IMR-90 (cell line): ENCODE results near the gene LRP1B. TPM values are rescaled to one million over a fixed set of nuclear protein-coding genes. Genes with fewer than 3 reads are reported as not detected.

Experiments
- ATAC-seq: fragments of 200-7000 bp; cut with Tn5 transposase; 2 replicates; pipeline ENCODE4 v1.9.1; 2020; ENCODE audit warnings: low read depth, mild to moderate bottlenecking, moderate library complexity
- BruUV-seq: library from RNA; stranded (reverse); fragments of 400-500 nt; replicated peaks from 2 replicates; lab custom pipeline; 2021; lab: Mats Ljungman, UMichigan
- CTCF ChIA-PET: fragments of 300-600 bp; formaldehyde crosslinking; extraction: SDS; loops from one replicate; lab custom pipeline; 2021; ENCODE audit warnings: antibody characterized with exemption; lab: Yijun Ruan, JAX
- POLR2A ChIA-PET: fragments of 300-600 bp; sonication (Branson Sonifier 250); formaldehyde crosslinking; loops from one replicate; lab custom pipeline; 2022; ENCODE audit warnings: antibody characterized with exemption; ENCODE audit not compliant: unreplicated experiment; lab: Charles Lee
- DNase-seq: peaks from one replicate; pipeline ENCODE4 v3.0.0; 2013
- H2AFZ ChIP-seq: replicated peaks from 2 replicates; pipeline ENCODE3; 2013; ENCODE audit warnings: low read length, mild to moderate bottlenecking; ENCODE audit not compliant: poor library complexity
- H2AK5ac ChIP-seq: 2 replicates; pipeline ENCODE4 v1.6.1; 2013; ENCODE audit warnings: low read depth, low read length, inconsistent platforms
- H2AK9ac ChIP-seq: replicated peaks from 2 replicates; pipeline ENCODE3; 2013; ENCODE audit warnings: mild to moderate bottlenecking, low read depth, low read length, moderate library complexity; ENCODE audit not compliant: poor library complexity
- H2BK120ac ChIP-seq: 2 replicates; pipeline ENCODE4 v1.6.1; 2013; ENCODE audit warnings: low read depth, low read length, inconsistent platforms
- H2BK15ac ChIP-seq: 3 replicates; pipeline ENCODE4 v1.6.1; 2013; ENCODE audit warnings: low read depth, low read length, inconsistent platforms
- H2BK20ac ChIP-seq: 2 replicates; pipeline ENCODE4 v1.6.1; 2013; ENCODE audit warnings: low read depth, mild to moderate bottlenecking, inconsistent platforms, low read length, moderate library complexity
- H2BK5ac ChIP-seq: 2 replicates; pipeline ENCODE4 v1.6.1; 2013; ENCODE audit warnings: mild to moderate bottlenecking, low read depth, low read length, inconsistent platforms; ENCODE audit not compliant: poor library complexity, severe bottlenecking
- H3K14ac ChIP-seq: replicated peaks from 2 replicates; pipeline ENCODE4 v1.6.1; 2013; ENCODE audit warnings: low read depth, low read length, inconsistent platforms
- H3K18ac ChIP-seq: 2 replicates; pipeline ENCODE4 v1.6.1; 2013; ENCODE audit warnings: low read depth, low read length, control low read depth
- H3K23ac ChIP-seq: 2 replicates; pipeline ENCODE4 v1.6.1; 2013; ENCODE audit warnings: low read depth, low read length, inconsistent platforms
- H3K27ac ChIP-seq: 2 replicates; pipeline ENCODE4 v1.5.1; 2013; ENCODE audit warnings: mild to moderate bottlenecking, control low read depth, low read length; ENCODE audit not compliant: insufficient read depth
- H3K27me3 ChIP-seq: 2 replicates; pipeline ENCODE4 v1.6.1; 2013; ENCODE audit warnings: low read length; ENCODE audit not compliant: control insufficient read depth, insufficient read depth
- H3K36me3 ChIP-seq: 2 replicates; pipeline ENCODE4 v1.6.1; 2013; ENCODE audit warnings: low read length, mixed read lengths; ENCODE audit not compliant: control insufficient read depth, insufficient read depth
- H3K4ac ChIP-seq: 2 replicates; pipeline ENCODE4 v1.6.1; 2013; ENCODE audit warnings: low read depth, low read length, inconsistent platforms
- H3K4me1 ChIP-seq: 2 replicates; pipeline ENCODE4 v1.6.1; 2013; ENCODE audit warnings: low read length, mixed read lengths; ENCODE audit not compliant: control insufficient read depth, insufficient read depth
- H3K4me2 ChIP-seq: 2 replicates; pipeline ENCODE4 v1.6.1; 2013; ENCODE audit warnings: low read depth, mild to moderate bottlenecking, control low read depth, low read length, moderate library complexity
- H3K4me3 ChIP-seq: 2 replicates; pipeline ENCODE4 v1.5.1; 2013; ENCODE audit warnings: low read depth, mild to moderate bottlenecking, control low read depth, low read length, moderate library complexity; ENCODE audit not compliant: insufficient read depth
- H3K56ac ChIP-seq: 2 replicates; pipeline ENCODE4 v1.6.1; 2013; ENCODE audit warnings: low read length, inconsistent platforms; ENCODE audit not compliant: insufficient read depth; ENCODE audit errors: extremely low read depth
- H3K79me1 ChIP-seq, 2 experiments: 2 replicates each; pipeline ENCODE4 v1.6.1; 2013; ENCODE audit warnings: low read length in 2 of 2, inconsistent platforms in 1 of 2, low read depth in 1 of 2
- H3K9ac ChIP-seq: 2 replicates; pipeline ENCODE4 v1.6.1; 2013; ENCODE audit warnings: low read depth, low read length, control low read depth
- H3K9me1 ChIP-seq: 2 replicates; pipeline ENCODE4 v1.6.1; 2013; ENCODE audit warnings: low read length, inconsistent platforms; ENCODE audit not compliant: insufficient read depth
- H3K9me3 ChIP-seq: 2 replicates; pipeline ENCODE4 v1.6.1; 2013; ENCODE audit warnings: low read length; ENCODE audit not compliant: control insufficient read depth, insufficient read depth
- H4K20me1 ChIP-seq: 2 replicates; pipeline ENCODE4 v1.6.1; 2013; ENCODE audit warnings: low read length, inconsistent platforms; ENCODE audit not compliant: insufficient read depth
- H4K5ac ChIP-seq: 2 replicates; pipeline ENCODE4 v1.6.1; 2013; ENCODE audit warnings: mild to moderate bottlenecking, low read depth, low read length, control low read depth
- H4K8ac ChIP-seq, 2 experiments: 2 replicates each; pipeline ENCODE4 v1.6.1; 2013; ENCODE audit warnings: low read depth in 2 of 2, low read length in 2 of 2, control low read depth in 1 of 2, inconsistent platforms in 1 of 2
- H4K91ac ChIP-seq: 2 replicates; pipeline ENCODE4 v1.6.1; 2013; ENCODE audit warnings: low read depth, low read length, inconsistent platforms; ENCODE audit not compliant: insufficient read depth
- CEBPB ChIP-seq: IDR thresholded peaks from 2 replicates; pipeline ENCODE4 v1.6.1; 2012; ENCODE audit warnings: low read depth, low read length, improper control_type of control experiment
- FOS ChIP-seq: fragments of 150-350 bp; IDR thresholded peaks from 2 replicates; pipeline ENCODE4 v1.6.1; 2016; ENCODE audit warnings: low read depth, low read length
- WGBS, 2 experiments: methylation state at CpG; one replicate each; pipeline versions ENCODE4 v1.1.5 to v1.1.7; 2013; ENCODE audit warnings: missing lambda C conversion rate in 2 of 2; ENCODE audit not compliant: insufficient read length in 1 of 2; ENCODE audit errors: extremely low coverage in 2 of 2; 5-methylcytosine and 5-hydroxymethylcytosine counted together
- dilution Hi-C: fragments of 300-500 bp; cut with HindIII; formaldehyde crosslinking; loops from one replicate; pipeline ENCODE4 v1.14.3; 2018; ENCODE audit warnings: low sequenced_read_pairs; ENCODE audit not compliant: unreplicated experiment
- in situ Hi-C: fragments of 300-500 bp; cut with MboI; formaldehyde crosslinking; loops from 3 replicates; pipeline ENCODE4 v1.14.3; 2019; ENCODE audit warnings: low sequenced_read_pairs, inconsistent platforms, mixed read lengths
- intact Hi-C: fragments of 100-400 bp; cut with micrococcal nuclease; formaldehyde crosslinking; loops from 2 replicates; pipeline ENCODE4 v1.10.0; 2022
- polyA plus RNA-seq, 3 experiments: library from polyadenylated mRNA; depleted of rRNA; stranded (reverse); fragments of >200 nt; gene quantifications; 2 replicates each; pipeline ENCODE4 v1.2.3, GENCODE V29; 2012; ENCODE audit warnings: low replicate concordance in 1 of 3
- total RNA-seq: library from RNA; depleted of rRNA; stranded (reverse); fragments of >200 nt; gene quantifications from 2 replicates; pipeline ENCODE4 v1.2.3, GENCODE V29; 2012

The LRP1B gene
- total and polyA plus RNA-seq, 2 of the 4 experiments (the other 2 are of a cell fraction) = under 0.01 to 0.02 TPM

DNA sequence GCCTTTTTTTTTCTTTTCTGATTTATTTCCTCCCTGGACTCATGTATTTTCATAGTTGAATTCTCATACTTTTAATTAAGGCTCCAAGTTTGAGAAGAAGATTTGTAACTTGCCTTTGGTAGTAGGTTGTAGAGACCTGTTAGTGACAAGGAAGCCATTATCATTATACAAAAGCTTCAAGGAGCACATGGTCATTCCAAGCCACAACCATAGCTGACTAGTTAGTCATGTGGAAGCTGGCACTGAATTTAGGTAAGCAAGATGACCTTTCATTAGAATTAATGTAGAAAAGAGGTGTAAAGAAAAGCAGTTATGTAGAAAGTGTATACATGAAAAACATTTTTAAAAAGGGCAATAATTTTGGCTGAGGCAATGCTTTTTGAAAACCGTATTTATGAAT is 89.7 kb downstream of the LRP1B start:
- H3K9ac ChIP-seq = no peak overlapping the region
- H3K27me3 ChIP-seq = no peaks in the 10 kb centered on the region
- no peak overlapping the region for H2BK15ac ChIP-seq
- no peak overlapping the region for H3K14ac ChIP-seq
- H2BK5ac ChIP-seq = no peak overlapping the region
- H3K56ac ChIP-seq = no peak overlapping the region
- DNase-seq (no peak), ATAC-seq (no peak)
- no peak overlapping the region for H3K23ac ChIP-seq
- intact Hi-C loops = no loop called here
- POLR2A ChIA-PET = no interaction called here
- CTCF ChIA-PET = no interaction called here
- TF ChIP-seq FOS (no peak), CEBPB (no peak)
- no peaks in the 10 kb centered on the region for H3K79me1 ChIP-seq
- in situ Hi-C loops = no loop called here
- BruUV-seq = no TSS peak
- no peak overlapping the region for H2BK20ac ChIP-seq
- H3K4me1 ChIP-seq = no peaks in the 10 kb centered on the region
- no peak overlapping the region for H2AK5ac ChIP-seq
- H3K4me3 ChIP-seq = no peak overlapping the region
- no peak overlapping the region for H2AK9ac ChIP-seq
- no peaks in the 10 kb centered on the region for H4K20me1 ChIP-seq
- no peaks in the 10 kb centered on the region for H3K36me3 ChIP-seq
- no peak overlapping the region for H4K8ac ChIP-seq
- H3K4me2 ChIP-seq = no peak overlapping the region
- H2AFZ ChIP-seq = no peak overlapping the region
- H3K27ac ChIP-seq = no peak overlapping the region
- no peak overlapping the region for H2BK120ac ChIP-seq
- dilution Hi-C loops = no loop called here
- H4K91ac ChIP-seq = no peak overlapping the region
- no peak overlapping the region for H4K5ac ChIP-seq
- no peak overlapping the region for H3K18ac ChIP-seq
- no peaks in the 10 kb centered on the region for H3K9me3 ChIP-seq
- H3K9me1 ChIP-seq = no peaks in the 10 kb centered on the region
- WGBS, 2 experiments = no CpG with 5 or more reads among the region's 1 CpG
- no peak overlapping the region for H3K4ac ChIP-seq
